Common myeloid progenitor, CD34-positive (primary cell): Measurements from ENCODE around the gene SLCO4A1.
A peak's percentile ranks its signal among the peaks of the same experiment; 100 is the strongest.
"Not testable (repeated sequence)": the region's sequence is repeated elsewhere in the genome, so short reads cannot be mapped to it uniquely, and the experiment has no call there.

Experiments
- CTCF ChIA-PET: fragments of 350-600 bp; sonication (Branson Sonifier 250); formaldehyde crosslinking; loops from one replicate; lab custom pipeline; 2021; ENCODE audit warnings: antibody characterized with exemption; lab: Charles Lee
- POLR2A ChIA-PET: fragments of 350-600 bp; sonication (Branson Sonifier 250); formaldehyde crosslinking; loops from one replicate; lab custom pipeline; 2021; ENCODE audit warnings: antibody characterized with exemption; lab: Charles Lee
- DNase-seq, 3 donors: peaks; one replicate each; pipeline versions ENCODE4 v3.0.0 to v3.0.0-alpha.2; 2013
- H3K27ac ChIP-seq, 2 experiments: 1 replicate in 1 of 2; 2 replicates in 1 of 2; pipeline ENCODE4 v1.7.0; 2013; ENCODE audit warnings: inconsistent platforms in 2 of 2, low read length in 2 of 2, mild to moderate bottlenecking in 2 of 2, low read depth in 1 of 2, moderate library complexity in 1 of 2; ENCODE audit not compliant: severe bottlenecking in 2 of 2, insufficient read depth in 1 of 2, poor library complexity in 1 of 2
- H3K27me3 ChIP-seq, 5 experiments: replicated peaks in 2 of 5; 1 replicate in 3 of 5; 2 replicates in 2 of 5; pipeline versions ENCODE4 v1.6.1 to v1.7.0; 2013; ENCODE audit warnings: low read length in 4 of 5, mild to moderate bottlenecking in 2 of 5, moderate library complexity in 2 of 5, inconsistent platforms in 1 of 5; ENCODE audit not compliant: insufficient read depth in 5 of 5, control insufficient read depth in 4 of 5
- H3K36me3 ChIP-seq, 4 experiments: 1 replicate in 2 of 4; 2 replicates in 2 of 4; pipeline versions ENCODE4 v1.6.1 to v1.7.0; 2013; ENCODE audit warnings: low read length in 3 of 4, control low read depth in 1 of 4, mild to moderate bottlenecking in 1 of 4; ENCODE audit not compliant: control insufficient read depth in 4 of 4, insufficient read depth in 4 of 4
- H3K4me1 ChIP-seq, 4 experiments: 1 replicate in 3 of 4; 2 replicates in 1 of 4; pipeline versions ENCODE4 v1.6.1 to v1.7.1; 2013; ENCODE audit warnings: low read length in 3 of 4, mild to moderate bottlenecking in 3 of 4, control low read depth in 1 of 4, inconsistent platforms in 1 of 4, moderate library complexity in 1 of 4; ENCODE audit not compliant: control insufficient read depth in 4 of 4, insufficient read depth in 4 of 4; ENCODE audit errors: control extremely low read depth in 1 of 4
- H3K4me3 ChIP-seq, 7 experiments: 1 replicate in 4 of 7; 2 replicates in 3 of 7; pipeline versions ENCODE4 v1.5.1 to v1.7.0; 2013; ENCODE audit warnings: mild to moderate bottlenecking in 7 of 7, low read length in 6 of 7, moderate library complexity in 6 of 7, inconsistent platforms in 2 of 7, low read depth in 2 of 7, control low read depth in 1 of 7; ENCODE audit not compliant: insufficient read depth in 4 of 7, control insufficient read depth in 1 of 7; ENCODE audit errors: extremely low read depth in 1 of 7
- H3K9me3 ChIP-seq, 5 experiments: 1 replicate in 4 of 5; 2 replicates in 1 of 5; pipeline versions ENCODE4 v1.6.1 to v1.7.1; 2013; ENCODE audit warnings: low read length in 4 of 5, mild to moderate bottlenecking in 2 of 5, inconsistent platforms in 1 of 5, low read depth in 1 of 5, moderate library complexity in 1 of 5; ENCODE audit not compliant: control insufficient read depth in 4 of 5, insufficient read depth in 2 of 5; ENCODE audit errors: control extremely low read depth in 1 of 5
- whole genome bisulfite sequencing: methylation state at CpG from one replicate; pipeline ENCODE4 v1.1.5; 2013; ENCODE audit not compliant: insufficient coverage; 5-methylcytosine and 5-hydroxymethylcytosine counted together

Gene SLCO4A1

GRCh38 chr20:62682912-62683517, 40.7 kb downstream of the SLCO4A1 start:
- H3K27me3 ChIP-seq = no peaks in the 10 kb centered on the region
- CTCF ChIA-PET = no interaction called here
- no peak overlapping the region for H3K4me3 ChIP-seq
- DNase-seq = no peak
- peaks cover 3 to 38% (median 29%) of the 10 kb centered on the region in 4 experiments for H3K4me1 ChIP-seq
- no peaks in the 10 kb centered on the region for H3K36me3 ChIP-seq
- 97% methylated on average over 29 of the region's 30 CpGs for WGBS
- POLR2A ChIA-PET = no interaction called here
- H3K27ac ChIP-seq = no peak overlapping the region
- H3K9me3 ChIP-seq = peaks cover 0 to 7% (median 5%) of the 10 kb centered on the region in 5 experiments

GRCh38 chr20:62683660-62684322, 41.5 kb downstream of the SLCO4A1 start:
- WGBS = over 99% methylated on average over 14 of the region's 52 CpGs
- H3K27me3 ChIP-seq, H3K4me3 ChIP-seq, H3K9me3 ChIP-seq, DNase-seq, H3K27ac ChIP-seq, POLR2A ChIA-PET, H3K36me3 ChIP-seq: not testable (repeated sequence)
- peaks cover 3 to 38% (median 30%) of the 10 kb centered on the region in 4 experiments for H3K4me1 ChIP-seq
- CTCF ChIA-PET = interaction anchor here (0.7 kb wide), 1 partner anchor 56 kb away, joined by 3 read pairs; no protein-coding TSS in a partner anchor

GRCh38 chr20:62684981-62685380, 42.7 kb downstream of the SLCO4A1 start:
- no peaks in the 10 kb centered on the region for H3K27me3 ChIP-seq

GRCh38 chr20:62685781-62686555, 43.7 kb downstream of the SLCO4A1 start:
- ChIA-PET POLR2A (interaction anchor here (0.8 kb wide), 1 partner anchor 106 kb away, joined by 3 read pairs; no protein-coding TSS in a partner anchor), CTCF (interaction anchor here (0.8 to 2.0 kb wide), 8 partner anchors 12 to 122 kb away, joined by 3 to 13 read pairs (median 4); no protein-coding TSS in a partner anchor)
- H3K27me3 ChIP-seq = no peaks in the 10 kb centered on the region
- peaks cover 3 to 39% (median 31%) of the 10 kb centered on the region in 4 experiments for H3K4me1 ChIP-seq
- H3K36me3 ChIP-seq = no peaks in the 10 kb centered on the region
- peaks cover 0 to under 1% (median 0%) of the 10 kb centered on the region in 5 experiments for H3K9me3 ChIP-seq
- WGBS = 11% methylated on average over 26 of the region's 27 CpGs
- peak; percentile 76 to 94 (median 91) for DNase-seq
- H3K4me3 ChIP-seq = peak overlapping the region in 4 of 7 experiments; percentile 8 to 52 (median 50)
- H3K27ac ChIP-seq = no peak overlapping the region

More at GRCh38 chr20:62684981-62685380, 42.7 kb downstream of the SLCO4A1 start:
- ChIA-PET CTCF (interaction anchor here (0.6 to 2.0 kb wide), 2 partner anchors 62 to 107 kb away, joined by 3 to 13 read pairs; no protein-coding TSS in a partner anchor), POLR2A (no interaction called here)
- H3K36me3 ChIP-seq = no peaks in the 10 kb centered on the region
- no peak for DNase-seq
- 68% methylated on average over 2 of the region's 12 CpGs for WGBS
- peaks cover 0 to 4% (median 3%) of the 10 kb centered on the region in 5 experiments for H3K9me3 ChIP-seq
- no peak overlapping the region for H3K27ac ChIP-seq
- peaks cover 3 to 39% (median 31%) of the 10 kb centered on the region in 4 experiments for H3K4me1 ChIP-seq
- no peak overlapping the region for H3K4me3 ChIP-seq

GRCh38 chr20:62686869-62687830, 44.8 kb downstream of the SLCO4A1 start:
- Histone ChIP-seq H3K9me3 (no peaks in the 10 kb centered on the region), H3K27ac (no peak overlapping the region), H3K27me3 (no peaks in the 10 kb centered on the region), H3K36me3 (no peaks in the 10 kb centered on the region), H3K4me1 (peaks cover 3 to 39% (median 31%) of the 10 kb centered on the region in 4 experiments), H3K4me3 (no peak overlapping the region)
- 96% methylated on average over 32 of the region's 37 CpGs for WGBS
- ChIA-PET CTCF (interaction anchor here (1.1 to 2.0 kb wide), 6 partner anchors 8 to 105 kb away, joined by 4 to 13 read pairs (median 4); no protein-coding TSS in a partner anchor), POLR2A (interaction anchor here (0.8 kb wide), 1 partner anchor 104 kb away, joined by 3 read pairs; no protein-coding TSS in a partner anchor)
- no peak for DNase-seq

- POLR2A ChIA-PET = no interaction called here
- CTCF ChIA-PET = interaction anchor here (1.0 to 1.3 kb wide), 6 partner anchors 11 to 103 kb away, joined by 3 to 5 read pairs (median 4); partner anchors contain the start of gene NTSR1
- H3K27ac ChIP-seq = no peak overlapping the region
- no peaks in the 10 kb centered on the region for H3K27me3 ChIP-seq
- H3K36me3 ChIP-seq = no peaks in the 10 kb centered on the region
- H3K9me3 ChIP-seq = no peaks in the 10 kb centered on the region
- no peak overlapping the region for H3K4me3 ChIP-seq
- H3K4me1 ChIP-seq = peaks cover 3 to 45% (median 33%) of the 10 kb centered on the region in 4 experiments
- no peak for DNase-seq
- WGBS = 98% methylated on average over 9 of the region's 11 CpGs
Observed at GRCh38 chr20:62688083-62688482, 45.8 kb downstream of the SLCO4A1 start.
